H1 (cell line): ENCODE measurements around the gene DIRAS2. TPM values are rescaled to one million over a fixed set of nuclear protein-coding genes. Genes with fewer than 3 reads are reported as not detected.

ENCODE experiments used
- EGR1 ChIP-seq: IDR thresholded peaks from 2 replicates; pipeline ENCODE4 v1.6.1; 2011; ENCODE audit warnings: low read depth, low read length, borderline replicate concordance
- GABPA ChIP-seq: IDR thresholded peaks from 2 replicates; pipeline ENCODE4 v1.6.1; 2011; ENCODE audit warnings: mild to moderate bottlenecking, low read length, moderate library complexity, borderline replicate concordance; ENCODE audit not compliant: insufficient read depth
- RBBP5 ChIP-seq: IDR thresholded peaks from 2 replicates; pipeline ENCODE4 v1.7.1; 2012; ENCODE audit warnings: low read depth, mild to moderate bottlenecking, inconsistent platforms, low read length, moderate library complexity, borderline replicate concordance
- SIRT6 ChIP-seq: IDR thresholded peaks from one replicate; pipeline ENCODE4 v1.7.1; 2012; ENCODE audit warnings: low read length, inconsistent platforms
- polyA plus RNA-seq, 7 experiments: library from polyadenylated mRNA; depleted of rRNA in 3 of 7; stranded (reverse) in 5 of 7; unstranded in 2 of 7; fragments of >200 nt in 5 of 7; fragments of 200-250 nt in 2 of 7; gene quantifications; 1 replicate in 5 of 7; 2 replicates in 1 of 7; 4 replicates in 1 of 7; pipeline versions ENCODE4 v1.2.1 to v1.2.3, GENCODE V29; 2011 to 2013; ENCODE audit warnings: missing spikeins in 2 of 7, mixed read lengths in 2 of 7
- total RNA-seq: library from RNA; stranded (reverse); fragmentation: NEBNext Ultra II Directional; extraction: Animal tissue kit (Norgen Biotek cat#: 25700); gene quantifications from 2 replicates; pipeline ENCODE4 v1.2.1, GENCODE V29; 2021

DIRAS2 gene
- total and polyA plus RNA-seq, 2 of the 8 experiments (the other 6 are each of a cell fraction or from before 2014, with no cell fraction given): 0.06 to 0.15 TPM

GRCh38 chr9:90637626-90638025 is 5.0 kb downstream of the DIRAS2 start (continued):
- TF ChIP-seq EGR1 (no peak), RBBP5 (no peak), GABPA (no peak), SIRT6 (no peak)
